NB4 (cell line): Measurements from ENCODE around the gene PDGFB.

Experiments used
- MAX ChIP-seq: IDR thresholded peaks from 2 replicates; pipeline ENCODE4 v1.6.1; 2011; ENCODE audit warnings: low read depth, low read length
- MYC ChIP-seq: IDR thresholded peaks from 2 replicates; pipeline ENCODE4 v1.6.1; 2011; ENCODE audit warnings: low read depth, low read length
- POLR2A ChIP-seq: IDR thresholded peaks from 2 replicates; pipeline ENCODE4 v1.6.1; 2011; ENCODE audit warnings: mild to moderate bottlenecking; ENCODE audit not compliant: insufficient read length; ENCODE audit errors: extremely low read depth
- TF ChIP-seq, protein P1 (sequence below): IDR thresholded peaks from one replicate; pipeline ENCODE4 v1.5.1; 2012; ENCODE audit warnings: low read depth, low read length

DNA sequence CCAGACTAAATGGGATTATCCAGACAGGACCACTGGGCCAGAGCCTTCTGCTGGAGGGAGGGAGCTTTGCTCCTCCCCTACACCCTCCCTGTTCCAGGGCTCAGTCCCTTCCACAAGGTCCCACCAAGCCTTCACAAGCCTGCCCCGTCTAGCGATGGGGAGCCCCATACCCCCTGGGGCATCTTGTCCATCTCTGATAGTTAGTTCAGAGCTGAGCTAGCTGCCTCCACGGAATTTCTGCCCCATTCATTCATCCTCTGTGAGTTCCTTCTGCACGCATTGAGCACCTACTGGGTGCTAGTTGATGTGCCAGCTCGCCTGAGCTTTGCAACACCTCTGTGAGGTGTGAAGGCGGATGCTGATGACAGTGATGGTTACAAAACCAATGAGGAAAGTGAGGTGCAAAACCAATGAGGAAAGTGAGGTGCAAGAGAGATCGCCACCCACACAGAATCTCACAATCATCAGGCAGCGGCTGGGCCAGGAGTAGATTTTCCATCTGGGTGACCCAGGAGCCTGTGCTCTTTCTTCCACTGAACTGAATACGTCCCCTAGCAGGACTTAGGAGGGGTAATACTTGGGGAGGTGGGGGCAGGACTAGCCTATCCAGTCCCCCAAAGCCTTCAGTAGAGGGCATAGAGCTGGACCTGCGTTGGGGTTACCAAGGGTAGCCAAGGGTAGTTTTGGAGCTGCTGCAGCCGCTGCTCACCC lies 70.8 kb downstream of the PDGFB start:
- TF ChIP-seq, protein P1, sequence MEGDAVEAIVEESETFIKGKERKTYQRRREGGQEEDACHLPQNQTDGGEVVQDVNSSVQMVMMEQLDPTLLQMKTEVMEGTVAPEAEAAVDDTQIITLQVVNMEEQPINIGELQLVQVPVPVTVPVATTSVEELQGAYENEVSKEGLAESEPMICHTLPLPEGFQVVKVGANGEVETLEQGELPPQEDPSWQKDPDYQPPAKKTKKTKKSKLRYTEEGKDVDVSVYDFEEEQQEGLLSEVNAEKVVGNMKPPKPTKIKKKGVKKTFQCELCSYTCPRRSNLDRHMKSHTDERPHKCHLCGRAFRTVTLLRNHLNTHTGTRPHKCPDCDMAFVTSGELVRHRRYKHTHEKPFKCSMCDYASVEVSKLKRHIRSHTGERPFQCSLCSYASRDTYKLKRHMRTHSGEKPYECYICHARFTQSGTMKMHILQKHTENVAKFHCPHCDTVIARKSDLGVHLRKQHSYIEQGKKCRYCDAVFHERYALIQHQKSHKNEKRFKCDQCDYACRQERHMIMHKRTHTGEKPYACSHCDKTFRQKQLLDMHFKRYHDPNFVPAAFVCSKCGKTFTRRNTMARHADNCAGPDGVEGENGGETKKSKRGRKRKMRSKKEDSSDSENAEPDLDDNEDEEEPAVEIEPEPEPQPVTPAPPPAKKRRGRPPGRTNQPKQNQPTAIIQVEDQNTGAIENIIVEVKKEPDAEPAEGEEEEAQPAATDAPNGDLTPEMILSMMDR: no peak
- no peak for TF ChIP-seq POLR2A
- TF ChIP-seq MAX: no peak
- no peak for TF ChIP-seq MYC
